ENCODE results near the gene TPM4.

DNA sequence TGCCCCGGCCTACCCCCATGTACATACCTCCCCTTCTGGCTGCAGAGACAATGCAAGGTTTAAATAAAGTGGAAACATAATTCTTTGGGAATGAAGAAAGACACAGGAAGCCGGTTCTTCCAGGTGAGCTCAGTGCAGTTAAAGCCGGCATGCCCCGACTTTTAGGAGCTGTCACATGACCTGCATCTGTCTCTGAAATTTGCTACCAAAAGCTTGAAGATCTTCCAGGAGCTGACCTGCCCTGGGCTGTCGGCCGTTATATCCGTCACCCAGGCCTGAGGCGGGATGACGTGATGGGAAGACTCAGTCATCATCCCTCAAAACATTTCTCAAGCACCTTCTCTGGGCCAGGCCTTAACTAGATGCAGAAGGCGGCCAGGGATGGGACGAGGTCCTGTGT lies 45.7 kb downstream of the TPM4 start:
- TF ChIP-seq POLR2A (IDR thresholded peaks at IDR 0.05) (no peak), EP300 (IDR thresholded peaks at IDR 0.05) (no peak)
- TF ChIP-seq, protein P1, sequence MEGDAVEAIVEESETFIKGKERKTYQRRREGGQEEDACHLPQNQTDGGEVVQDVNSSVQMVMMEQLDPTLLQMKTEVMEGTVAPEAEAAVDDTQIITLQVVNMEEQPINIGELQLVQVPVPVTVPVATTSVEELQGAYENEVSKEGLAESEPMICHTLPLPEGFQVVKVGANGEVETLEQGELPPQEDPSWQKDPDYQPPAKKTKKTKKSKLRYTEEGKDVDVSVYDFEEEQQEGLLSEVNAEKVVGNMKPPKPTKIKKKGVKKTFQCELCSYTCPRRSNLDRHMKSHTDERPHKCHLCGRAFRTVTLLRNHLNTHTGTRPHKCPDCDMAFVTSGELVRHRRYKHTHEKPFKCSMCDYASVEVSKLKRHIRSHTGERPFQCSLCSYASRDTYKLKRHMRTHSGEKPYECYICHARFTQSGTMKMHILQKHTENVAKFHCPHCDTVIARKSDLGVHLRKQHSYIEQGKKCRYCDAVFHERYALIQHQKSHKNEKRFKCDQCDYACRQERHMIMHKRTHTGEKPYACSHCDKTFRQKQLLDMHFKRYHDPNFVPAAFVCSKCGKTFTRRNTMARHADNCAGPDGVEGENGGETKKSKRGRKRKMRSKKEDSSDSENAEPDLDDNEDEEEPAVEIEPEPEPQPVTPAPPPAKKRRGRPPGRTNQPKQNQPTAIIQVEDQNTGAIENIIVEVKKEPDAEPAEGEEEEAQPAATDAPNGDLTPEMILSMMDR (IDR thresholded peaks at IDR 0.05), result no peak
